Bronchial epithelial cell (primary cell): Measurements from ENCODE around the gene PCK2. TPM values are rescaled to one million over a fixed set of nuclear protein-coding genes. Genes with fewer than 3 reads are reported as not detected.

Experiments used
- DNase-seq: peaks from one replicate; pipeline ENCODE4 v3.0.0-alpha.2; 2010; ENCODE audit warnings: low read depth
- FAIRE-seq: peaks from 2 replicates; lab custom pipeline; 2011; peaks lifted over from hg19 to GRCh38; lab: Jason Lieb, UNC
- H3K27me3 ChIP-seq: 2 replicates; pipeline ENCODE4 v1.5.1; 2011; ENCODE audit warnings: low read length; ENCODE audit not compliant: control insufficient read depth, insufficient read depth
- H3K36me3 ChIP-seq: 2 replicates; pipeline ENCODE4 v1.5.1; 2011; ENCODE audit warnings: low read length; ENCODE audit not compliant: control insufficient read depth, insufficient read depth
- H3K4me3 ChIP-seq: 2 replicates; pipeline ENCODE4 v1.5.1; 2011; ENCODE audit warnings: mild to moderate bottlenecking, low read depth, low read length, control low read depth
- CTCF ChIP-seq: IDR thresholded peaks from 2 replicates; pipeline ENCODE4 v1.5.1; 2011; ENCODE audit warnings: mild to moderate bottlenecking, moderate library complexity, low read length, control low read depth, inconsistent platforms; ENCODE audit not compliant: insufficient read depth, severe bottlenecking
- total RNA-seq: library from RNA; depleted of rRNA; stranded (reverse); fragments of >200 nt; gene quantifications from 2 replicates; pipeline ENCODE4 v1.2.1, GENCODE V29; 2014

Gene PCK2
- total RNA-seq, 1 donor from 2014 or later: 84.8 TPM

GRCh38 chr14:24117179-24117578 lies 23.1 kb downstream of the PCK2 start:
- FAIRE-seq (no peak), DNase-seq (no peak)
- Histone ChIP-seq H3K36me3 (peaks cover 29% of the 10 kb centered on the region), H3K27me3 (no peaks in the 10 kb centered on the region), H3K4me3 (no peak overlapping the region)
- TF ChIP-seq CTCF: no peak

GRCh38 chr14:24119691-24120090 lies 25.6 kb downstream of the PCK2 start:
- DNase-seq: no peak
- H3K4me3 ChIP-seq: no peak overlapping the region
- H3K27me3 ChIP-seq: no peaks in the 10 kb centered on the region
- FAIRE-seq: no peak
- H3K36me3 ChIP-seq: peaks cover 33% of the 10 kb centered on the region
- TF ChIP-seq CTCF: no peak

- FAIRE-seq: no peak
- no peaks in the 10 kb centered on the region for H3K27me3 ChIP-seq
- TF ChIP-seq CTCF: no peak
- DNase-seq: no peak
- H3K4me3 ChIP-seq: no peak overlapping the region
- H3K36me3 ChIP-seq: peaks cover 33% of the 10 kb centered on the region
Measured at GRCh38 chr14:24121210-24121609, 27.1 kb downstream of the PCK2 start.

GRCh38 chr14:24122416-24122815 lies 28.3 kb downstream of the PCK2 start:
- peaks cover 28% of the 10 kb centered on the region for H3K36me3 ChIP-seq
- no peaks in the 10 kb centered on the region for H3K27me3 ChIP-seq
- FAIRE-seq (no peak), DNase-seq (no peak)
- TF ChIP-seq CTCF: no peak
- no peak overlapping the region for H3K4me3 ChIP-seq

- peaks cover 25% of the 10 kb centered on the region for H3K36me3 ChIP-seq
- no peak for DNase-seq
- TF ChIP-seq CTCF: no peak
Measured at GRCh38 chr14:24122898-24123297, 28.8 kb downstream of the PCK2 start.

More at GRCh38 chr14:24122898-24123297, 28.8 kb downstream of the PCK2 start:
- no peak for FAIRE-seq
- no peaks in the 10 kb centered on the region for H3K27me3 ChIP-seq
- no peak overlapping the region for H3K4me3 ChIP-seq
